Transverse colon (tissue), 3 donors: ENCODE data around the gene ICA1L.

Experiments
- POLR2A ChIP-seq: fragments of 450-650 bp; IDR thresholded peaks from one replicate; pipeline ENCODE4 v1.6.1; 2016; ENCODE audit warnings: antibody characterized with exemption, mild to moderate bottlenecking, moderate library complexity
- TF ChIP-seq, protein P1 (sequence below), 5 experiments: fragments of 200-600 bp in 3 of 5; fragments of 450-650 bp in 2 of 5; sonication (generic) in 3 of 5; IDR thresholded peaks; 1 replicate in 2 of 5; 2 replicates in 3 of 5; pipeline ENCODE4 v1.5.1; 2016 to 2017; ENCODE audit warnings: antibody characterized with exemption in 5 of 5, inconsistent platforms in 3 of 5, mild to moderate bottlenecking in 2 of 5, moderate library complexity in 1 of 5

- TF ChIP-seq, protein P1, sequence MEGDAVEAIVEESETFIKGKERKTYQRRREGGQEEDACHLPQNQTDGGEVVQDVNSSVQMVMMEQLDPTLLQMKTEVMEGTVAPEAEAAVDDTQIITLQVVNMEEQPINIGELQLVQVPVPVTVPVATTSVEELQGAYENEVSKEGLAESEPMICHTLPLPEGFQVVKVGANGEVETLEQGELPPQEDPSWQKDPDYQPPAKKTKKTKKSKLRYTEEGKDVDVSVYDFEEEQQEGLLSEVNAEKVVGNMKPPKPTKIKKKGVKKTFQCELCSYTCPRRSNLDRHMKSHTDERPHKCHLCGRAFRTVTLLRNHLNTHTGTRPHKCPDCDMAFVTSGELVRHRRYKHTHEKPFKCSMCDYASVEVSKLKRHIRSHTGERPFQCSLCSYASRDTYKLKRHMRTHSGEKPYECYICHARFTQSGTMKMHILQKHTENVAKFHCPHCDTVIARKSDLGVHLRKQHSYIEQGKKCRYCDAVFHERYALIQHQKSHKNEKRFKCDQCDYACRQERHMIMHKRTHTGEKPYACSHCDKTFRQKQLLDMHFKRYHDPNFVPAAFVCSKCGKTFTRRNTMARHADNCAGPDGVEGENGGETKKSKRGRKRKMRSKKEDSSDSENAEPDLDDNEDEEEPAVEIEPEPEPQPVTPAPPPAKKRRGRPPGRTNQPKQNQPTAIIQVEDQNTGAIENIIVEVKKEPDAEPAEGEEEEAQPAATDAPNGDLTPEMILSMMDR (IDR thresholded peaks at IDR 0.05): no peak
- no peak for TF ChIP-seq POLR2A
Observed at GRCh38 chr2:202790676-202791075, 80.9 kb downstream of the ICA1L start.
